Measurements from ENCODE around the gene RNF157. TPM values are rescaled to one million over a fixed set of nuclear protein-coding genes. Genes with fewer than 3 reads are reported as not detected.

The RNF157 gene
- polyA plus RNA-seq, 1 experiment: 1.6 TPM

DNA sequence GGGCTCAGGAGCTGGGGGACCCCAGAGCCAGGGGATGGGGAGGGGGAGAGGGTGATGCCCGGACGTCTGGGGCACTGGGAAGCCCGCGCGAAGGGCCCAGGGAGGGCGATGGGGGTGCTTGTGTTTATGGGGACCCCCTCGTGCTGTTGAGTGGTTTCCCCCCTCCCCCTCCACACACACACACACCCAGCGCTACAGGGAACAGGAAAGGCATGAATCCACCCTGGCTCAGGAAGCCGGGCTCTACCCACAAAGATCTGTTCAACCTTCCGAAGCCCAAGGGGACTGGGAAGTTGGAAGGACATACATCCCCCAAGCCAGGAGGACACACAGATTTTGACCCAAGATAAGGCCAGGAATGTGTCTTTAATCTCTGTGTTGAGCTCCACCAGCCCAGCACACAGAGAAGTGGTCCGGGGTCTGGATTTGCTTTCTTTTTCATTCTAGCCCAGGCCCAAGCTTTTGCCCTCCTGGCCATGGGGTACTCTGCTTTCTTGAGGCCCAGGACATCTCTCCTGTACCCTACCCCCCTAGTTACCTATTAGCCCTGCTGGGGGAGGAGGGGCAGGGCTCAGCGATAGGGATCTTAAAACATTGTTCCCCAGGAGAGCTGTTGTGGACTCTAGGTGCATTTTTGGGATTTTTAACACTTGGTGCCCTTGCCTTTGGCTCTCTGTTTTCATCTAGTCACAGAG lies 26.1 kb upstream of the RNF157 start:
- Histone ChIP-seq H3K9me3 (ENCODE audit: control insufficient read depth, insufficient read depth, low read length) (no peaks in the 10 kb centered on the region), H3K27me3 (ENCODE audit: control insufficient read depth, insufficient read depth, low read length) (no peaks in the 10 kb centered on the region), H3K4me3 (ENCODE audit: low read depth, low read length) (peak overlapping the region; percentile 80), H3K27ac (ENCODE audit: low read depth, low read length) (no peak overlapping the region)
- TF ChIP-seq, protein P1, sequence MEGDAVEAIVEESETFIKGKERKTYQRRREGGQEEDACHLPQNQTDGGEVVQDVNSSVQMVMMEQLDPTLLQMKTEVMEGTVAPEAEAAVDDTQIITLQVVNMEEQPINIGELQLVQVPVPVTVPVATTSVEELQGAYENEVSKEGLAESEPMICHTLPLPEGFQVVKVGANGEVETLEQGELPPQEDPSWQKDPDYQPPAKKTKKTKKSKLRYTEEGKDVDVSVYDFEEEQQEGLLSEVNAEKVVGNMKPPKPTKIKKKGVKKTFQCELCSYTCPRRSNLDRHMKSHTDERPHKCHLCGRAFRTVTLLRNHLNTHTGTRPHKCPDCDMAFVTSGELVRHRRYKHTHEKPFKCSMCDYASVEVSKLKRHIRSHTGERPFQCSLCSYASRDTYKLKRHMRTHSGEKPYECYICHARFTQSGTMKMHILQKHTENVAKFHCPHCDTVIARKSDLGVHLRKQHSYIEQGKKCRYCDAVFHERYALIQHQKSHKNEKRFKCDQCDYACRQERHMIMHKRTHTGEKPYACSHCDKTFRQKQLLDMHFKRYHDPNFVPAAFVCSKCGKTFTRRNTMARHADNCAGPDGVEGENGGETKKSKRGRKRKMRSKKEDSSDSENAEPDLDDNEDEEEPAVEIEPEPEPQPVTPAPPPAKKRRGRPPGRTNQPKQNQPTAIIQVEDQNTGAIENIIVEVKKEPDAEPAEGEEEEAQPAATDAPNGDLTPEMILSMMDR (IDR thresholded peaks at IDR 0.05; ENCODE audit: low read depth, low read length): no peak
- ChIA-PET POLR2A (interaction anchor here (1.0 to 1.4 kb wide), 2 partner anchors 14 to 254 kb away, joined by 3 to 5 read pairs; no protein-coding TSS in a partner anchor), CTCF (interaction anchor here (3.9 kb wide), 1 partner anchor 13 kb away, joined by 47 read pairs; no protein-coding TSS in a partner anchor)
- DNase-seq (ENCODE audit: low read depth, low spot score): no peak

DNA sequence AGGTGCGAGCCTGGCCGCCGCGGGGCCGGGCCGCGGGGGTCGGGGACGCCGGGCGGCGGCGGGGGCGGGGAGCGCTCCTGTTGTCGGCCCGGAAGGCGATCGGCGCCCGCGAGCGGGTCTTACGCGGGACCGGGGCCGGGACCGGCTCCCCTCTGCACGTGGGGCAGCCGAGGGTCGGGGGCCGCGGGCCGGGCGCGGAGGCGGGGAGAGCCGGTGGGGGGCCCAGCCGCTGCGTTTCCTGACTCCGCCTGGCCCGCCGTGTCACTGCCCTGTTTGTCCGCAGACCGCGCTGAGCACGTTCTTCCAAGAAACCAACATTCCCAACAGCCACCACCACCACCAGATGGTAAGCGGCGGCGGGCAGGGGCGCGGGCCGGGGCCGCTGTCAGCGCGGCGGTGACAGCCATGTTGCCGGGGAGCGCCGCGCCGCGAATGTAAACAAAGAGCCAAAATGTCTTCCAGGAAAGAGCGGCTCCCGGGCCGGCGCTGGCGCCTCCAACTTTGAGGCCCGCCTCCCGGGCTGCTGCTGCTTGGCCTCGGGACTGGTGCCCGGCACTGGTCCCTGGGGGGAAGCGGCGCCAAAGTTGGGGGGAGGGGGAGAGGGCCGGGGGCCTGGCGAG lies 25.4 kb upstream of the RNF157 start:
- Histone ChIP-seq H3K27me3 (ENCODE audit: control insufficient read depth, insufficient read depth, low read length) (no peaks in the 10 kb centered on the region), H3K27ac (ENCODE audit: low read depth, low read length) (no peak overlapping the region), H3K4me3 (ENCODE audit: low read depth, low read length) (peak overlapping the region; percentile 80), H3K9me3 (ENCODE audit: control insufficient read depth, insufficient read depth, low read length) (no peaks in the 10 kb centered on the region)
- TF ChIP-seq, protein P1 (IDR thresholded peaks at IDR 0.05; ENCODE audit: low read depth, low read length): no peak
- DNase-seq (ENCODE audit: low read depth, low spot score): no peak
- CTCF ChIA-PET: no interaction called here
- POLR2A ChIA-PET: interaction anchor here (0.6 to 1.8 kb wide), 12 partner anchors 14 to 254 kb away, joined by 3 to 14 read pairs (median 4); partner anchors contain the start of genes EXOC7, SPHK1 and ZACN

DNA sequence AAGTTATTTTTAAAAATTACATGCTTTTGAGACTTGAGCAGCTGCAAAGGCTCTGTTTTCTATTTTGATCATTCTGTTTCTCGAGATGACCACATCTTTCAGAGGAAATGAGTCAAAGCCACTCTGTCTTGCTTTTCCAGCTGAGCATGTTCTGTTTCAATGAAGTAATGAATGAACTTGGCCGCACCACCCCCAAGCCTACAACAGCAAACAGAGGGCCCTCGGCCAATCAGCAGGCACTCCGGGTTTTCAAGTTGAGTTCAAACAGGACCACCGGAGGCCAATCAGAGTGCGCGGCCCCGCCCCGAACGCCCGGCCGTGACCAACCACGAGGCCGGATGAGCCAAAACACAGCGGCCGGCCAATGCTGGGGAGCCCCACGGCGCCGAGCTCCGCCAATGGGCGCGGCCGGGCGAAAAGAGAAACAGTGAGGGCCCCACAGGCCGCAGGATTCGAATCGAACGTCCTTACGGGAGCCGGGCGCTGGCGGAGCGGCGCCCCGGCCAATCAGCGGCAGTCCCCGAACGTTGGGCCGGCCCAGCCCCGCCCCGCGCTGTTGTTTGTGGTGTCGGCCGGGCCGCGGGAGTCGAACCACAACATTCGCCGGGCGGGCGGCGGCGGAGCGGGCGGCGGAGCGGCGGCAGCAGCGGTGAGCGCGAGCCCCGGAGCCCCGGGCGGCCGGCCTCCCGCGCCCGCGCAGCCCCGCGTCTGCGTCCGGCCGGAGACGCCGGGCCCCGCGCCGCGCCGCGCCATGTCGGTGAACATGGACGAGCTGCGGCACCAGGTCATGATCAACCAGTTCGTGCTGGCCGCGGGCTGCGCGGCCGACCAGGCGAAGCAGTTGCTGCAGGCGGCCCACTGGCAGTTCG lies 24.7 kb upstream of the RNF157 start, which contains the start of gene UBALD2:
Gene UBALD2 (plus strand): TSS at position 594 of the 869 bp plus-strand sequence. CDS start 158 bp downstream, at position 752.
- CTCF ChIA-PET: interaction anchor here (1.3 kb wide), 1 partner anchor 14 kb away, joined by 3 read pairs; no protein-coding TSS in a partner anchor
- DNase-seq (ENCODE audit: low read depth, low spot score): peak; percentile 100

DNA sequence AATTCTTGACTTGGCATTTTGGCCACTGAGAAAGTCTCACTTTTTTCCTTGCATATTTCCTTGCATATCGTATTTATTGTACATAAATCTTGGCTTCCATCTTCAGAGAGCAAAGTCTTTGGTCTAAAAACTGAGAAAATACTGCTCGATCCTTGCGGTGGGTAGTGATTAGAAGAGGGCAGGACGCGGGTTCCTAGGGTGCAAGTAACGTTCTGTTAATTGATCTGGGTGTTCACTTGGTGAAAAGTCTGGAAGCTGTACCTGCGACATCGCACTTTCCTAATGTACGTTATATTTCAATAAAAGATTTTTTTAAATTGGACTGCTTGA lies 24.1 kb upstream of the RNF157 start:
- Histone ChIP-seq H3K27me3 (ENCODE audit: control insufficient read depth, insufficient read depth, low read length) (no peaks in the 10 kb centered on the region), H3K4me3 (ENCODE audit: low read depth, low read length) (no peak overlapping the region), H3K9me3 (ENCODE audit: control insufficient read depth, insufficient read depth, low read length) (no peaks in the 10 kb centered on the region), H3K27ac (ENCODE audit: low read depth, low read length) (peak overlapping the region; percentile 66)
- no peak for DNase-seq (ENCODE audit: low read depth, low spot score)
- CTCF ChIA-PET: interaction anchor here (0.8 to 1.3 kb wide), 2 partner anchors 15 to 143 kb away, joined by 3 read pairs; no protein-coding TSS in a partner anchor
- POLR2A ChIA-PET: interaction anchor here (0.6 to 1.8 kb wide), 13 partner anchors 12 to 280 kb away, joined by 3 to 14 read pairs (median 4); partner anchors contain the start of genes EXOC7, SPHK1 and ZACN
- TF ChIP-seq, protein P1 (IDR thresholded peaks at IDR 0.05; ENCODE audit: low read depth, low read length): no peak

More for the DNA sequence above, 24.7 kb upstream of the RNF157 start, which contains the start of gene UBALD2:
- no peaks in the 10 kb centered on the region for H3K9me3 ChIP-seq (ENCODE audit: control insufficient read depth, insufficient read depth, low read length)
- TF ChIP-seq, protein P1 (IDR thresholded peaks at IDR 0.05; ENCODE audit: low read depth, low read length): no peak
- peak within 1 kb of the TSS; percentile 66 for H3K27ac ChIP-seq (ENCODE audit: low read depth, low read length)
- H3K27me3 ChIP-seq (ENCODE audit: control insufficient read depth, insufficient read depth, low read length): no peaks in the 10 kb centered on the region
- POLR2A ChIA-PET: interaction anchor here (0.6 to 1.8 kb wide), 15 partner anchors 13 to 280 kb away, joined by 3 to 14 read pairs (median 4); partner anchors contain the start of genes EXOC7, SPHK1 and ZACN
- H3K4me3 ChIP-seq (ENCODE audit: low read depth, low read length): peak within 1 kb of the TSS; percentile 80
